ENCODE data around the gene FRMD8.

FRMD8 gene

GRCh38 chr11:65396769-65397745 is 10.6 kb downstream of the FRMD8 start:
- H3K4me3 ChIP-seq (ENCODE audit: low read depth, low read length), result no peak overlapping the region
- TF ChIP-seq CTCF (IDR thresholded peaks at IDR 0.05; ENCODE audit: low read depth, low read length, missing control alignments), result no peak
- in situ Hi-C loops (cut with HindIII; ENCODE audit: low sequenced_read_pairs), result no loop called here
- DNase-seq (ENCODE audit: low read depth), result no peak

- in situ Hi-C loops (cut with HindIII; ENCODE audit: low sequenced_read_pairs), result no loop called here
- no peak for DNase-seq (ENCODE audit: low read depth)
- no peak for TF ChIP-seq CTCF (IDR thresholded peaks at IDR 0.05; ENCODE audit: low read depth, low read length, missing control alignments)
- no peak overlapping the region for H3K4me3 ChIP-seq (ENCODE audit: low read depth, low read length)
Measured at GRCh38 chr11:65398362-65398910, 12.0 kb downstream of the FRMD8 start.

GRCh38 chr11:65399249-65399648 is 12.8 kb downstream of the FRMD8 start:
- in situ Hi-C loops (cut with HindIII; ENCODE audit: low sequenced_read_pairs), result no loop called here
- no peak for DNase-seq (ENCODE audit: low read depth)
- no peak for TF ChIP-seq CTCF (IDR thresholded peaks at IDR 0.05; ENCODE audit: low read depth, low read length, missing control alignments)
- H3K4me3 ChIP-seq (ENCODE audit: low read depth, low read length), result no peak overlapping the region

- in situ Hi-C loops (cut with HindIII; ENCODE audit: low sequenced_read_pairs), result no loop called here
- TF ChIP-seq CTCF (IDR thresholded peaks at IDR 0.05; ENCODE audit: low read depth, low read length, missing control alignments), result no peak
- DNase-seq (ENCODE audit: low read depth), result no peak
- no peak overlapping the region for H3K4me3 ChIP-seq (ENCODE audit: low read depth, low read length)
Measured at GRCh38 chr11:65399845-65400244, 13.4 kb downstream of the FRMD8 start.

GRCh38 chr11:65400307-65401072 is 14.1 kb downstream of the FRMD8 start:
- in situ Hi-C loops (cut with HindIII; ENCODE audit: low sequenced_read_pairs), result no loop called here
- DNase-seq (ENCODE audit: low read depth), result no peak
- no peak for TF ChIP-seq CTCF (IDR thresholded peaks at IDR 0.05; ENCODE audit: low read depth, low read length, missing control alignments)
- no peak overlapping the region for H3K4me3 ChIP-seq (ENCODE audit: low read depth, low read length)

GRCh38 chr11:65401073-65401802 is 14.8 kb downstream of the FRMD8 start:
- in situ Hi-C loops (cut with HindIII; ENCODE audit: low sequenced_read_pairs), result no loop called here
- H3K4me3 ChIP-seq (ENCODE audit: low read depth, low read length), result no peak overlapping the region
- DNase-seq (ENCODE audit: low read depth), result no peak
- no peak for TF ChIP-seq CTCF (IDR thresholded peaks at IDR 0.05; ENCODE audit: low read depth, low read length, missing control alignments)
